ENCODE results near the gene SERTAD4.
"Not testable (repeated sequence)": the region's sequence is repeated elsewhere in the genome, so short reads cannot be mapped to it uniquely, and the experiment has no call there.

Gene SERTAD4

DNA sequence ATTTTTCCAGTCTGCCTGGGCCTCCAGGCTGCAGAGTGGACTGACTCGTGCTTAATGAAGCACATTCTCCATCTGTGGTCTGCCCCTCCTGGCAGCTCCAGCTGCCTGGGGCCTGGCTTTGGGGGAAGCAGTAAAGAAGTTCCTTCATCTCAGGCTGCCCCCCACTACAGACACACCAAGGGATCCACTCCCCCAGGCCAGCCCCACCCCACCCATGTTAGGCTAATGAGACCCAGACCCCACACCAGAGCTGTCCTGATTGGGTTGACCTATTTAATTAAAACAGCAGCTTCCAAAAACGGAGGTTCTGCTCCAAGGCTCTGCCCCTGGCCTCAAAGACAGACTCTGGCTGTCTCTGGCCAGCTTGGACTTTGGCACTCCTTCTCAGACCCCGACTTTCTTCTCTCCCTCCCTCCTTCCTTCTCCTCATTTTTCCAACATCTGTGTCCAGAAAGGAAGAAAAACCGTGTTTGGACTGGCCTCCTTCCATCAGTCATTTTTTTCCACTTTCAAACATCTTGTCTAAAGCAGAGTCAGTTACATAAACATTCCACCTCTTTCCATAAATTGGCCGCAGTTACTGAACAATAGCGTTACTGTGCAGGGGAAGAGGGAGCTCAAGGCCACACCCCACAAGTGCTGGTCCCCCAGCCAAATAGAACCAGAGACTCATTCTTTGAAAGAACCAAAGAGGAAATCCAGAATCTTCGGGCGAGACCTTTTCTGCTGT, 29.7 kb downstream of the SERTAD4 start:
- DNase-seq, result no peak

DNA sequence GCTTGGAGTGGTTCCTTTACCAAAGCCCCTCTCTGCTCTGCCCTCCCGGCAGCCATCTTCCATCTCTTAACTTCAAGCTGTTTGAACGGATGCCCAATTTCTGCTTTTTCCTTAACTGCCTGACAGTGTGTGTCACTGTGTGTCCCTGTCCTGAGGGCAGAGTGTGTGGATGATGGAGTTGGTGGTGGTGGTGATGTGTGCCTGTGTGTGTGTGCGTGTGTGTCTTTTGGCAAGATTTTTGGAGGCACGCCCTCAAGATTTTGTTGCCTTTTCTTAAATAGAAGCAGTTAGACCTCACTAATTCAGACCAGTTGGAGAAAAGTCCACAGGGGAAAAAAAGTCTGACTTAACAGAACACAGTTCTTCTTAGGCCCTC, 30.3 kb downstream of the SERTAD4 start:
- no peak for DNase-seq

DNA sequence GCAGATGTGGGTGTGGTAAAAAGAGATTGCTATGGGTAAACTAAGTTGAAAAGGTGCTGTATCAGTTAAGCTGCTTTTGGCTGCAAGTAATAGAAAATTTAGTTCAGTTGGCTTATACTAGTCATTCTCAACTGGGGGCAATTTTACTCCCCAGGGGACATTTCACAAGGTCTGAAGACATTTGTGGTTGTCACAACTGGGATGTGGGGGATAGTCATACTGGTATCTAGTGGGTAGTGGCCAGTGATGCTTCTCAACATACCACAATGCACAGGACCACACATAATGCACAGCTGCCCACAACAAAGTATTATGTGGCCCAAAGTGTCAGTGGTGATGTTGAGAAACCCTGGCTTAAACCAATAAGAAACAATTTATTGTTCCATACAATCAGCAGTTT, 31.4 kb downstream of the SERTAD4 start:
- no peak for DNase-seq

DNA sequence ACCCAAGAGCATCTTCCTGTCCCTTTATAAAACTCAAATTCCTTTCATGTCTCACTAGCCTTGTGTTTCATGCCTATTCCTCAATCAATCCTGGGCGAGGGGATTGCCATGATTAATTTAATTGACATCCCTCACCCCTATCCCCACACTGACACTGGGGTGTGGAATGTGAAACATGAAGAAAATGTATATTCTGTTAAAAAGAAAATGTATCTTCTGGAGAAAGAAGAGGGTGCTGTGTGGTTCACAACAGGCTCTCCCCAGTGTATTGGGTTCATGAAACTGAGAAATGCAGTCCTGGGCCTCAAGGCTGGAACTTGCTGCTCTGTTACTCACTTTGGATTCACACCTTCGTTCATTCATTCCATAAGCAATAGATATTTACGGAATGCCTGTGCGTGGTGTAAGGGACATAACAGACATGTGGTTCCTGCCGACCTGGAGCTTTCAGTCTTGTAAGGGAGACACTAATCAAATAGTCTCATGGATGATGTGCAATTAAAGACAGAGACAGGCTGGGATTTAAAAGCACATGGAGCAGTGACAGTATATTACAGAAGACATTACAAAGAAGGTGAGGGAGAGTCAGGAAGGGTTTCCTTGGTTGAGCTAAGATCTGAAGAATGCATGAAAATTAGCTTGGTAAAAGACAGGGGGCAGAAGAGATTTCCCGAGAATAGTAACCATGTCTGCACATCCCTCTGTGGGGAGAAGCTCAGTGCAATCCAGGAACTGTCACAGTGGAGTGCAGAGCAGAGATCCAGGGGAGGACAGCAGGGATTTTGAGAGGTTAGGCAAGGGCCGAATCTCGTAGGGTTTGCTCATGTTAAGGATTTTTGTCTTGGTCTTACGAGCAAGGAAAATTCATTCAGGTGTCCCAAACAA, 32.1 kb downstream of the SERTAD4 start:
- DNase-seq, result no peak

DNA sequence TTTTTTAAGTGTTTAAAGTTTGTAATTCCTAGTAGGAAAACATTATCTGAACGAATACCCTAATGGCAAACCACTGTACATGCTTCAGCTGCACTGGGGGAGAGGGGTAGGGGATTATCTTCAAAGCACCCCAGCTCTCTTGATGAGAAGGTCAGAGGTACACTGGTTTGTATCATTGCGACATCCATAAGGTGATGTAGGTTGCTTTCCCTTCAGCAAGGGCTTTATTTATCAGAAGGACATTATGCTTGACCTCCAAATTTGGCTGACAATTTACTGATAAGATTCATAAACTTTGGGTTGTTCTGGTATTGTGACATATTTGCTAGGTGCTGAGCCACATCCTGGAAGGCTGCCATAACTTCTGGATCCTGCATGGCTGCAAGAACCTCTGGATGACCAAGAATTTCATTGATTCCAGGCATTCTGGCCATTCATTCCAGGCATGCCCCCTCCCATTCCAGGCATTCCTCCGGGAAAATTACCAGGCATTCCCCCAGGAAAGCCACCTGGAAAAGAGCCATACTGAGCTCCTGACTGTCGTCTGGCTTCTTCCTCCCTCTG, 32.9 kb downstream of the SERTAD4 start:
- not testable (repeated sequence) for DNase-seq

DNA sequence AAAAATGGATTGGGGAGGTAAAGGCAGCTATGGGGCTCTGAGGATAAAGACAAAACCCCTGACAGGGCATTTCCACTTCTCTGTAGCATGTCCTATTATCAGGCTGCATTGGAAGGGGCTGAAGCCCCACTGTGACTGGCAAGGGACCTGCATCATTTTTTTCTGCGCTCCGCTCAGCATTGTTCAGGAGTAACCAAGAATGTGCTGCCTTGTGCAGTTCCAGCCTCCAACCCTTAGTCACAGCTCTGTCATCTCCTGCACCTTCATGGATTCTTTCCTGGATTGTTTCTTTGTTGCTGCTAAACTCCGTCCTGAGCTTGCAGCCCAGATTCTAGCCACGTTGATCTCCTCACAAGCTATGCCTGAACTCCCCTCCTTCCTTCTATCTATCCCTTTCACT, 37.4 kb downstream of the SERTAD4 start:
- no peak for DNase-seq

DNA sequence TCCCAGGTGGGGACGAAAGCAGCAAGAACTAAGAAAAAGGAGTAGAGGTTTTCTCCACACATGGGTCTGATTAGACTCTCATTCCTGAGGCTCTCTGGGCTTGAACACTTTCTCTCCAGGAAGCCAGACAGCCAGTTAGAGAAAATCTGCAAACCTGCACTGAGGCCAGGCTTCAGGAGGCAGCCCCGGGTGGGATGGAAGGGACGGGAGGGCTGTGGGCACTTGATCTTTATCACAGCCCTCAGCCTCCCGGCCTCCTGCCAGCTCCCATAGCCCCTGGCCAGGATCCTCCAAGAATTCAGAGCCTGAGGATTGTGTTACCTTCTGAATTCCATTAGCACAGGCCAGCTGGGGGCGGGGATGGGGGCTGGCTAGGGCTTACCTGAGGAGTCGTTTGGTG, 40.1 kb downstream of the SERTAD4 start:
- no peak for DNase-seq

DNA sequence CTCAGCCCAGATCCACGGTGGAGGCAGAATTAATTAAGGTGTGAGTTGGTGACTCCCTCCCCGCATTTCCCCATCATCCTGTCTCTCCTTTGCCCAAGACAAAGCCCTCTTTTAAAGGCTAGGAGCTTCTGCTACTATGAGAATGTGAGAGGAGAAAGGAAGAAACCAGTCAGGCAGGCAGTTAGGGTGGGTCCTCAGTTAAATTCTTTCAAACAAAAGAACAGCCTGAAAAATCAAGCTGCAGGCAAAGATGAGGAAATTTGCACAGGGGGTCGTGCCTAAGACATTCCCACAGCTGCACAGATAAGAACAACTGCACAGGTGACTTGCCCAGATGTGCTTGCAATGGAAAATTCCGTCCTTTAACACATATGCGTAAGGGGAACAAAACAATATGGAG, 47.6 kb downstream of the SERTAD4 start:
- no peak for DNase-seq

DNA sequence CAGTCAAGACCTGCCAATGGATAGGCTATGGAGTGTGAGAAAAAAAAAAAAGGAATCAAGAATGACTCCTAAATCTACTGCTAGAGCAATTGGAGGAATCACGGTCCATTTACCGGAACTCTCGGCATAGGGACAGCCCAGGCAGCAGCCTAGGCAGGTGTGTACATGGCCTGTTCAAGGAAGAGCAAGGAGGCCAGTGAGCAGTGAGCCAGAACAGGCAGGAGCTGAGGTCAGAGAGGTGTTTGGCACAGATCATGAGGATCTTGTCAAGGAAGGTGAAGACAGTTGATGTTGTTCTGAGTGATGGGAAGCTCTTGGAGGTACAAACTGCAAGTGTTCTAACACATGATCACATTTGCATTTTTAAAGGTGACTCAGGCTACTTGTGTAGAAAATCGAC, 55.5 kb downstream of the SERTAD4 start:
- DNase-seq, result no peak

DNA sequence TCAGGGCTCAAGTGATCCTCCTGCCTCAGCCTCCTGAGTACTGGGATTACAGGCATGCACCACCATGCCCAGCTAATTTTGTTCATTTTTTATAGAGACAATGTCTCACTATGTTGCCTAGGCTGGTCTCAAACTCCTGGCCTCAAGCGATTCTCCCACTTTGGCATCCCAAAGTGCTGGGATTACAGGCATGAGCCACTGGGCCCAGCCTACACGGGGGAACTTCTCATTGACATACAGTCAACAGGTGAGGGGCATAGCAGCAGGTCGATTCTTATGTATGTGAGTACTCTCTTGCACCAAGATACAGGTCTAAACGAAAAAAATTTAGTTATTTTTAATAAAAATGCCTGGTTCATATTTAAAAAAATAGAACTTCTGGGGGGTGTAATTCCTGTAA, 56.7 kb downstream of the SERTAD4 start:
- no peak for DNase-seq

DNA sequence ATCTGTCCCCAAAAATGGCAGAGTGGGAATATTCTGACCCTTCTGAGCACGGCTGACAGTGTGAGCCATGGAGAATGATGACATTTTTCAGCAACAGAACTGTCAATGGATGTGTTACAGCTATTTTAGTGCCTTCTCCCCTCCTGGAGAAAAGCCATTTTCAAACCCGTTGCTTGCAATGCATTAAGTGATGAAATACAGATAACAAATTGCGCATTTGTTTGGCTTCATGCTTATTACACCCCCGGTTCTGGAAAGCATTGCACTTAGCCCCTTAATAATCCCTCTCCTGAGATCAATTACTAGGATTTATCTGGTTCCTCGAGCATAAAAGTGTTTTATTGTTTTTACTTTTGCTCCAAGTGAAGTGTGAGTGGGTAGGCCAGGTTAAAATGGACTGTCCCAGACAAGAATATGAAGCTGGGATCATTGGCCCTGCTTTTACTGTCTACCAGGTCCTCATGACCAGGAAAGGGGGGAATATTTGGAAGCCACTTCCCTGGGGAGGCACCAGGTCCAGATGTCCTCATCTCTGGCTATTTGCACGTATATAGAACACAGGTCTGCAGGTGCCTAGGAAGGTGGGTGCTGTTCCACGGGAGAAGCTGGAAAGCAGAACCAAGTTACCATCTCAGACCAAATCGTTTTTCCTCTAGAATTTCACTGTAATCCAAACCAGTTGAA, 58.6 kb downstream of the SERTAD4 start:
- DNase-seq, result no peak

DNA sequence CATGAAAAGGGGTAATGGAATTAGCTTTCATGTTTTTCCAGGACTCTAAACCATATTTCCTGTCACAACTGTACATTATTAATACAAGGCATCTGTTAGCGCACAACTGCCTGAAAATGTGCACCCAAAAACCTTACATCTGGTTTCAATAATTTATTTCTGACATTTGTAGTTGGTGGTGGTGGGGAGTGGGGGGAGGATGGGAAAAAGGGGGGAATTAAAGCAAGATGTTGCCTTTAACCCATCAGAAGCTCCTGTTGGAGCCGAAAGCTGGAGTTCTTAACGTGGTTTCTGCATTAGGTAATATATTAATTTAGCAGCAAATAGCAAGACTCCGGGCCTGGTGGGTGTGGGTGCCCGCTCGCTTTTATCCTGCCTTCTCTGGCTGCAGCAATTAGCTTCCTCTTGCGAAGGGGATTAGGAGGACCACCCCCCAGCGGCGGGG, 59.2 kb downstream of the SERTAD4 start:
- no peak for DNase-seq

DNA sequence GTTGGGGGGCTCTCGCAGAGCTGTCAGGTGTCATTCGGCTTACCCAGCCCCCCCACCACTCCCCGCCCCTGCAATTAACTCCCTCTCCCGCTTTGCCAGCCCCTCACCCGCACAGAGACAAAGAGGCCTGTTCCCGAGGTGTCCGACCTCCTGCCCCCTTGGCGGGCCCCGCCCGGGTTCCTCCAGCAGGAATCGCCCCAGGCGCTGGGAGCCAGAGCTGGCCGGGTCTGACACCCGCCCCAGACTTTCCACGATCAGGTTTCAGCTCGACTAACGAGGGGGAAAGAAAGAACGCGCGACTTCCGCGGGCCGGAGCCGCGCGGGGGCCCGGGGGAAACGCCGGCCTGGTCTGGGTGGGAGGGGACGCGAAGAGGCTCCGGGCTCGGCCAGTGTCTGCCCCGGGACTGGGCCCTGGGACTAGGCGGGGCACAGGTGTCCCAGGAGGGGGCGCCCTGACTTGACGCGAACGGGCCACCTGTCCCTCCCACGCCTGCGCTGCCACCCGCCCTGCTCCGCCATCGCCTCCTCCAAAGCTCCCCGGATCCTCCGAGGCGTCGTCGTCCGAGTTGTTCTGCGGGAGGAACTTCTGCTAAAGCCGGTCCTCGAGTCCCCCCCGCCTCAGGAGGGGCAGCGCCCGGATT, 59.8 kb downstream of the SERTAD4 start:
- no peak for DNase-seq

DNA sequence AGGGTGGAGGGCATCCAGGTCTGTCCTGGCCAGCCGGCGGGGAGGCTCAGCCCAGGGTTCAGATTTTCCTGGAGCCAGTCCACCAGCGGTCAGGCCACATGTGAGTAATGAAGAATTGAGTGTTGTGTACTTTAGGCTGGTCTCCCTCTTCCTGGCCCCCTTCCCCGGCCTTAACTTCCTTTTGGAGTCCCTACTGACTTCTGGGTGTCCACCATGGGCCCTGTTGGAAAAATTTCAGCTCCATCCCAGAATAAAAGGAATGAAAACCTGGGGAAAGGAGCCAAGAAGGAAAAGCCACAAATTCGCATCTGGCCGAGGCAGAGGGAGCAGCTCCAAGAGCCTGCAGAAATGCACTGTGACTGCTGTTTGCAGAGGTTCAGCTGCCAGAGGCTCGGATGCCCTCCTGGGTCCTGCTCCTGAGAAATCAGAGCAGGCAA, 60.6 kb downstream of the SERTAD4 start:
- DNase-seq, result no peak

DNA sequence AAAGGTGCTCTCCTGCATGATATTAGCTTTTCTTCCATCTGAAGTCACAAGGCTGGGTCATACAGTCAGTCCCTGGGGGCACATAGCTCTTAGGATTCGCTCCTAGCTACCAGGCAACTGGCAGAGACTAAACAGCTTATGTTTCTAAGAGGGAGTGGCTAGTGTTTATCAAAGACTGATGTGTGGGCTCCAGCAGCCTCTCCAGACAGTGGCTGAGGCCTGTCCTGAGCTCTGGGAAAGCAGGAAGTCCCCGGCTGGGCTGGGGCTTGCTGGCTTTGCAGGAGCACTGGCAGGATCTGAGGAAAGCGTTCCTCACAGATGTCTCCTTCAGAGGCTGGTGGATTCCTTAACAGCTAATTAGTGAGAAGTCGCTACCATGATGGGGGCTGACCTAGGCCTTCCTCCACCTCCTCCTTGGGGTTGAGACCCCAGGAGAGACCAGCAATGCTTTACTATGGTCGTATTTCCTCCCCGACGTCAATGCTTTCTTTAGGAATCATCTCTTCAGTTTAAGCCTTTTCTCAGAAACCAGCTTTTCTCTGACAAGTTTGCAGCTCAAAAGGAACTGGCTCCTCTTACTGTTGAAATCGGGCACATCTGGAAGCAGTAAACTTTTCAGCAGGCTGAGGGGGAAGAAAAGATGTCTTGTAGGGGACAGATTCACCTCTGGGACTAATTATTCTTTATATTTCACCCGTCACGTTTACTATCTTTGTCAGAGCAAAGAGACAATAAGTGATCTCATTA, 62.6 kb downstream of the SERTAD4 start:
- no peak for DNase-seq

Measured in hematopoietic multipotent progenitor cell treated with erythropoietin and hydrocortisone succinate and interleukin-3 and kit ligand, for 8 days (in vitro differentiated cells).